Measurements from ENCODE around the gene ATP10A. TPM values are rescaled to one million over a fixed set of nuclear protein-coding genes. Genes with fewer than 3 reads are reported as not detected.
"Not testable (repeated sequence)": the region's sequence is repeated elsewhere in the genome, so short reads cannot be mapped to it uniquely, and the experiment has no call there.

The ATP10A gene
- total RNA-seq, 1 donor from 2014 or later, result 7.6 TPM

GRCh38 chr15:25761971-25762662 is 101.0 kb downstream of the ATP10A start:
- Histone ChIP-seq H3K4me3 (ENCODE audit: low read depth, low read length) (no peak overlapping the region), H3K36me3 (ENCODE audit: control insufficient read depth, insufficient read depth, low read length) (no peaks in the 10 kb centered on the region), H3K27me3 (ENCODE audit: control insufficient read depth, insufficient read depth, low read length) (no peaks in the 10 kb centered on the region)
- TF ChIP-seq, protein P1, sequence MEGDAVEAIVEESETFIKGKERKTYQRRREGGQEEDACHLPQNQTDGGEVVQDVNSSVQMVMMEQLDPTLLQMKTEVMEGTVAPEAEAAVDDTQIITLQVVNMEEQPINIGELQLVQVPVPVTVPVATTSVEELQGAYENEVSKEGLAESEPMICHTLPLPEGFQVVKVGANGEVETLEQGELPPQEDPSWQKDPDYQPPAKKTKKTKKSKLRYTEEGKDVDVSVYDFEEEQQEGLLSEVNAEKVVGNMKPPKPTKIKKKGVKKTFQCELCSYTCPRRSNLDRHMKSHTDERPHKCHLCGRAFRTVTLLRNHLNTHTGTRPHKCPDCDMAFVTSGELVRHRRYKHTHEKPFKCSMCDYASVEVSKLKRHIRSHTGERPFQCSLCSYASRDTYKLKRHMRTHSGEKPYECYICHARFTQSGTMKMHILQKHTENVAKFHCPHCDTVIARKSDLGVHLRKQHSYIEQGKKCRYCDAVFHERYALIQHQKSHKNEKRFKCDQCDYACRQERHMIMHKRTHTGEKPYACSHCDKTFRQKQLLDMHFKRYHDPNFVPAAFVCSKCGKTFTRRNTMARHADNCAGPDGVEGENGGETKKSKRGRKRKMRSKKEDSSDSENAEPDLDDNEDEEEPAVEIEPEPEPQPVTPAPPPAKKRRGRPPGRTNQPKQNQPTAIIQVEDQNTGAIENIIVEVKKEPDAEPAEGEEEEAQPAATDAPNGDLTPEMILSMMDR (IDR thresholded peaks at IDR 0.05; ENCODE audit: insufficient read depth, low read length, poor library complexity, severe bottlenecking), result no peak
- no peak for DNase-seq (ENCODE audit: low read depth)

- TF ChIP-seq, protein P1 (IDR thresholded peaks at IDR 0.05; ENCODE audit: insufficient read depth, low read length, poor library complexity, severe bottlenecking), result no peak
- no peak overlapping the region for H3K4me3 ChIP-seq (ENCODE audit: low read depth, low read length)
- H3K27me3 ChIP-seq (ENCODE audit: control insufficient read depth, insufficient read depth, low read length), result no peaks in the 10 kb centered on the region
- H3K36me3 ChIP-seq (ENCODE audit: control insufficient read depth, insufficient read depth, low read length), result no peaks in the 10 kb centered on the region
- no peak for DNase-seq (ENCODE audit: low read depth)
These were observed 103.7 kb downstream of the ATP10A start for GRCh38 chr15:25759421-25759820.

DNA sequence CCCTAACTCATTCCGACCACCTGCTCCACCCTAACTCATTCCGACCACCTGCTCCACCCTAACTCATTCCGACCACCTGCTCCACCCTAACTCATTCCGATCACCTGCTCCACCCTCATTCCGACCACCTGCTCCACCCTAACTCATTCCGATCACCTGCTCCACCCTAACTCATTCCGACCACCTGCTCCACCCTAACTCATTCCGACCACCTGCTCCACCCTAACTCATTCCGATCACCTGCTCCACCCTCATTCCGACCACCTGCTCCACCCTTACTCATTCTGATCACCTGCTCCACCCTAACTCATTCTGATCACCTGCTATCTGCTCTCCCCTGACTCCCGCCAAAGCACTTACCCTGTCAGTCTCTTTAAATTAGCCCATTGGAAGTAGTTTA is 104.5 kb downstream of the ATP10A start:
- not testable (repeated sequence) for H3K36me3 ChIP-seq (ENCODE audit: control insufficient read depth, insufficient read depth, low read length); DNase-seq (ENCODE audit: low read depth); H3K27me3 ChIP-seq (ENCODE audit: control insufficient read depth, insufficient read depth, low read length); H3K4me3 ChIP-seq (ENCODE audit: low read depth, low read length)

- H3K36me3 ChIP-seq (ENCODE audit: control insufficient read depth, insufficient read depth, low read length), result no peaks in the 10 kb centered on the region
- no peaks in the 10 kb centered on the region for H3K27me3 ChIP-seq (ENCODE audit: control insufficient read depth, insufficient read depth, low read length)
- no peak overlapping the region for H3K4me3 ChIP-seq (ENCODE audit: low read depth, low read length)
- no peak for DNase-seq (ENCODE audit: low read depth)
- TF ChIP-seq, protein P1 (IDR thresholded peaks at IDR 0.05; ENCODE audit: insufficient read depth, low read length, poor library complexity, severe bottlenecking), result no peak
These were observed 119.4 kb downstream of the ATP10A start for GRCh38 chr15:25743548-25744275.

DNA sequence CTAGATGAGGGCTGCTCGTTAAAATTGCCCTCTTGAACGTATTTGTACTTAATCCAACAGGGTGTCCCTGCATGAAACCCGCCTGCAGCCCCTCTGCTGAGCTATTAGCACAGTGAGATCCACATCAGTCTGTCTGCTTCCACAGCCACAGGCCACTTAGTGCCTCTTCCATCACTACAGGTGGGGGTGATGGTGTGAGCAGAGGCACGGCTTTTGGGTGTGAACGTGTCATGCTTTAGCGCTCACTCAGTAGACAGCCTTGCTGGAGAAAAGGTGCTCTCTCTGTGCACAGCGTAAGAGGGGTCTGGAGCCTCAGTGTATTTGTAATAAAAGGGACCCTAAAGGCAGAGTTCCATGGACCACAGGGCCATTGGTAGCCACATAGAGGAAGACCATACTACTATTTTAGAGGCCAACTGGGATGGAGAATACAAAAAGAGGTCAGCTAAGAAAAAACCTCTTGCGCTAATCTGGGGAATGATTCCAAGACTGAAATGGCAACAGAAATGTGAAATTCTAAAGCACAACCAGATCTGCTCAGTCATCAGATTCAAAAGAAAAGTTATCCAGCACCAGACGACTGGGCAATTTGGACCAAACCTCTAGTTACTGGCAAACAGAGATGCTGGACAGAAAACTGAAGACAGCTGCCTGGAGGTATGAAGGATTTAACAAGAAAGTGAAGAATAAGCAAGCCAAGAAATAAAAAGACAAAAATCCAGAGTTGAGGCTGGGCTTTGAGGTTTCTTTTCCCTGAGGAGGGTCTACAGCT is 120.2 kb downstream of the ATP10A start:
- Histone ChIP-seq H3K4me3 (ENCODE audit: low read depth, low read length) (no peak overlapping the region), H3K27me3 (ENCODE audit: control insufficient read depth, insufficient read depth, low read length) (no peaks in the 10 kb centered on the region), H3K36me3 (ENCODE audit: control insufficient read depth, insufficient read depth, low read length) (no peaks in the 10 kb centered on the region)
- DNase-seq (ENCODE audit: low read depth), result no peak
- TF ChIP-seq, protein P1 (IDR thresholded peaks at IDR 0.05; ENCODE audit: insufficient read depth, low read length, poor library complexity, severe bottlenecking), result no peak

DNA sequence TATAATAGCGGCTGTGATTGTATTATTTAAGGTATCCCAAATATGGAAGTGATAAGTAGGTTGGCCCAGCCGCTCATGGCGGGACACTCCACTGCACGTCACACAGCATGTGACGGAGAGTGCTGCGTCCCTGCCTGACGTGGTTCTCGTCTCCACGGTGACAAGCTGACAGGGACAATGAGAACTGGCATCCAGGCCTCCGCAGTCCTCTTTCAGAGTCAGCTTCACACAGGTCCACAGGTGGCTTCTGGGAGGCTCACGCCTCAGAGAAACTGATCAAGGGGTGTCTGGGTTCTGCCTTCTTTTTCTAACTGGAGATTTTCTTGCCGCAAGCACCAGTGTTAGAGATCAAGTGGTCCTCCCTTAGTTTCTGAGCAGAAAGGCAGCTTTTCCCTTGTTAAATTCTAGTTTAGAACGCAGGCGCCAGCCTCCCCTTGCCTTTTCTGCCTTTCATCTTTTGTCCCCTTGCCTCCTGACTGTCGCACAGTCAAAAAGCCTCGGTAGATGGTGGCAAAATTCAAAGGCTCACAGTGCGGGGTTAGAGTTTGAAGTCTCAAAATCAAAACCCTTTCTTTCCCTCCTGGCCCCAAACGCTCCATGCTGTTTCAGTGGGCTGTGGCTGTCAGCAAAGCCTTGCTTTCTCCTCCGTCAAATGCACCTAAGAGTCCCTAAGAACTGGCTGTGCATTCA is 120.9 kb downstream of the ATP10A start:
- Histone ChIP-seq H3K36me3 (ENCODE audit: control insufficient read depth, insufficient read depth, low read length) (no peaks in the 10 kb centered on the region), H3K27me3 (ENCODE audit: control insufficient read depth, insufficient read depth, low read length) (no peaks in the 10 kb centered on the region), H3K4me3 (ENCODE audit: low read depth, low read length) (no peak overlapping the region)
- TF ChIP-seq, protein P1 (IDR thresholded peaks at IDR 0.05; ENCODE audit: insufficient read depth, low read length, poor library complexity, severe bottlenecking), result no peak
- DNase-seq (ENCODE audit: low read depth), result no peak

All from kidney epithelial cell (primary cell).